ENCODE measurements around the gene EWSR1. TPM values are rescaled to one million over a fixed set of nuclear protein-coding genes. Genes with fewer than 3 reads are reported as not detected.
A peak's percentile ranks its signal among the peaks of the same experiment; 100 is the strongest.
"Not testable (repeated sequence)": the region's sequence is repeated elsewhere in the genome, so short reads cannot be mapped to it uniquely, and the experiment has no call there.

The EWSR1 gene
- total RNA-seq, 4 donors from 2014 or later: 132 to 308 (median 170) TPM

GRCh38 chr22:29230972-29231875, 36.8 kb upstream of the EWSR1 start:
- Histone ChIP-seq H3K4me3 (no peak overlapping the region), H3K9me3 (no peaks in the 10 kb centered on the region), H3K27ac (no peak overlapping the region), H3K27me3 (no peaks in the 10 kb centered on the region), H3K4me1 (peaks cover 7% of the 10 kb centered on the region), H3K36me3 (no peaks in the 10 kb centered on the region)
- WGBS: 96% methylated on average over 14 of the region's 19 CpGs
- TF ChIP-seq POLR2A (IDR thresholded peaks at IDR 0.05) (no peak), POLR2AphosphoS5 (IDR thresholded peaks at IDR 0.05) (no peak), EP300 (IDR thresholded peaks at IDR 0.05) (no peak), CTCF (IDR thresholded peaks at IDR 0.05) (no peak)
- peak in 1 of 2 donors; percentile 56 for DNase-seq (ENCODE audit: low spot score in 2 of 2)

- Histone ChIP-seq H3K4me3 (no peak overlapping the region), H3K9me3 (no peaks in the 10 kb centered on the region), H3K27me3 (no peaks in the 10 kb centered on the region), H3K27ac (no peak overlapping the region), H3K36me3 (no peaks in the 10 kb centered on the region), H3K4me1 (peaks cover 2% of the 10 kb centered on the region)
- 74% methylated on average over 15 of the region's 22 CpGs for whole genome bisulfite sequencing
- TF ChIP-seq EP300 (IDR thresholded peaks at IDR 0.05) (no peak), POLR2A (IDR thresholded peaks at IDR 0.05) (no peak), POLR2AphosphoS5 (IDR thresholded peaks at IDR 0.05) (no peak), CTCF (IDR thresholded peaks at IDR 0.05) (no peak)
- peak in 1 of 2 donors; percentile 66 for DNase-seq (ENCODE audit: low spot score in 2 of 2)
These were observed 35.8 kb upstream of the EWSR1 start for GRCh38 chr22:29231971-29232959.

DNA sequence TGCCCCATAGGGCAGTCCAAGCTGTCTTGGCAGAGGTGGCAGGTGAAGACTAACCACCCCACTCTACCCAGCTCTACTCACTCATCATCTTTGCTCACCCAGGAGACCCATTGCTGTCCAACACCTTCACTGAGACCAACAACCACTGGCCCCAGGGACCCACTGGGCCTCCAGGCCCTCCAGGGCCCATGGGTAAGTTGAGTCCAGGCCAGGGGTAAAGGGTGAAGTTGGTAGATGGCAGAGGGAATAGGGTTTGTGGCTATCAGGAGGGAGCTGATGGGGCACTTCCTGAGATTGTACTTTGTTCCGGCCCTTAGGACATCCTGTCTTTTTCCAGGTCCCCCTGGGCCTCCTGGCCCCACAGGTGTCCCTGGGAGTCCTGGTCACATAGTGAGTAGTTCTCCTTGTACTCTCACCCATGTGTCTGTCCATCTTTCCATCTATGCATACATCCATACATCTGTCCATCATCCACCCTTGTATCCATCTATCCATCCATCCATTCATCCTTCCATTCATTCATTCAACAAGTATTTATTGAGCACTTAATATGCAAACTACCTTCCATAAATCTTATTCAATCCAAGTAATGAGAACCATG, 34.7 kb upstream of the EWSR1 start:
- TF ChIP-seq POLR2A (IDR thresholded peaks at IDR 0.05) (no peak), CTCF (IDR thresholded peaks at IDR 0.05) (no peak), POLR2AphosphoS5 (IDR thresholded peaks at IDR 0.05) (no peak), EP300 (IDR thresholded peaks at IDR 0.05) (no peak)
- 78% methylated on average over 1 of the region's 1 CpG for WGBS
- Histone ChIP-seq H3K36me3 (no peaks in the 10 kb centered on the region), H3K4me3 (no peak overlapping the region), H3K27ac (no peak overlapping the region), H3K4me1 (peaks cover 2% of the 10 kb centered on the region), H3K9me3 (no peaks in the 10 kb centered on the region), H3K27me3 (no peaks in the 10 kb centered on the region)
- peak in 1 of 2 donors; percentile 26 for DNase-seq (ENCODE audit: low spot score in 2 of 2)

DNA sequence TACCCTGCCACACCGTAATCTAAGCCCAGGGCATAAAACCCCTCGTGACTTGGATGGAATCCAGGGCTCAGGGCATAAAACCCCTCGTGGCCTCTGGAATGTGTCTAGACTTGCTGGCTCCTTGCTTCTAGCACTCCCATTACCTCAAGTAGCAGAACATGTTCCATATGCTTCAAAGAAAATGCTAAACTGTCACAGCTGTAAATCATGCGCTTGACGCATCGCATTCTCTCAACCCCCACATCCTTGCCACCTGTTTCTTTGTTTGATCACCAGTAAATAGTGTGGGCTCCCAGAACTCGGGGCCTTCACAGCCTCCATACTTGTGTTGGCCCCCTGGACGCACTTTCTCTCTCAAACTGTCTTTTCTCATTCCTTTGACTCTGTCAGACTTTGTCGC, 27.6 kb upstream of the EWSR1 start:
- H3K4me1 ChIP-seq, H3K27ac ChIP-seq, H3K9me3 ChIP-seq, H3K36me3 ChIP-seq, H3K4me3 ChIP-seq, H3K27me3 ChIP-seq: not testable (repeated sequence)
- DNase-seq (ENCODE audit: low spot score in 2 of 2): peak in 1 of 2 donors; percentile 27
- WGBS: 67% methylated on average over 9 of the region's 9 CpGs

DNA sequence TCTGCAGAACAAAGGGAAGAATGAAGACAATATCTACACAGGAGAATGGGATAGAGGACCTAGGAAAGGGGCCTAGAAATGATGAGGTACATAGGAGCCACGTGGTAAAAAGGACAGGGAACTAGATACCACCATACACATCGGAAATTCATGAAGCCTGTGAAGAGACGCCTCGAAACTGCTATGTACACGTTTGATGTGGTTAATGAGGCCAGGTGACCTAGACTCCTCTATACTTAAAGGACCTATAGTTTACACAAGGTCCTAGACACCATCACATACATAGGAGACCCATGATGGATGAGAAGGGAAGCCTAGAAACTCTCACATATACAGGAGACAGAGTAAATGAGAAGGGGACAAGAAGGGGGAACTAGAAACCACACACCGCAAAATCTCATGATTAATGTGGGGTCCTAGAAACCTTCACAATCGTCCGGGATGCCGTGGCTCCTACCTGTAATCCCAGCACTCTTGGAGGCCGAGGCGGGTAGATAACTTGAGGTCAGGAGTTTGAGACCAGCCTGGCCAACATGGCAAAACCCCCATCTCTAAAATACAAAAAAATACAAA, 24.1 kb upstream of the EWSR1 start:
- H3K4me3 ChIP-seq: no peak overlapping the region
- no peak overlapping the region for H3K27ac ChIP-seq
- H3K27me3 ChIP-seq: no peaks in the 10 kb centered on the region
- peak in 1 of 2 donors; percentile 19 for DNase-seq (ENCODE audit: low spot score in 2 of 2)
- 88% methylated on average over 11 of the region's 11 CpGs for WGBS
- H3K36me3 ChIP-seq: no peaks in the 10 kb centered on the region
- TF ChIP-seq POLR2A (IDR thresholded peaks at IDR 0.05) (no peak), POLR2AphosphoS5 (IDR thresholded peaks at IDR 0.05) (no peak), EP300 (IDR thresholded peaks at IDR 0.05) (no peak), CTCF (IDR thresholded peaks at IDR 0.05) (no peak)
- no peaks in the 10 kb centered on the region for H3K4me1 ChIP-seq
- no peaks in the 10 kb centered on the region for H3K9me3 ChIP-seq
